DOHH2 (cell line): Measurements from ENCODE around the gene SLC44A2.
A peak's percentile ranks its signal among the peaks of the same experiment; 100 is the strongest.

Source experiments
- H3F3A ChIP-seq: fragments of 200-600 bp; sonication (generic), shearing (Covaris generic); 2 replicates; pipeline ENCODE4 v1.6.0; 2016; ENCODE audit warnings: antibody characterized with exemption, mild to moderate bottlenecking; ENCODE audit not compliant: control insufficient read depth, insufficient read depth
- H3K27ac ChIP-seq: fragments of 200-600 bp; sonication (generic); 2 replicates; pipeline ENCODE4 v1.5.1; 2014; ENCODE audit warnings: low read depth, mild to moderate bottlenecking, low read length, moderate library complexity
- H3K27me3 ChIP-seq: fragments of 200-600 bp; sonication (generic); 2 replicates; pipeline ENCODE4 v1.6.1; 2014; ENCODE audit warnings: mild to moderate bottlenecking, low read length, mixed read lengths; ENCODE audit not compliant: control insufficient read depth
- H3K36me3 ChIP-seq: fragments of 200-600 bp; sonication (generic); 2 replicates; pipeline ENCODE4 v1.6.1; 2014; ENCODE audit warnings: mild to moderate bottlenecking, low read length, moderate library complexity, mixed read lengths; ENCODE audit not compliant: control insufficient read depth
- H3K4me1 ChIP-seq: fragments of 200-600 bp; sonication (generic); 2 replicates; pipeline ENCODE4 v1.6.1; 2014; ENCODE audit warnings: mild to moderate bottlenecking, low read length, mixed read lengths; ENCODE audit not compliant: control insufficient read depth
- H3K4me2 ChIP-seq: fragments of 200-600 bp; sonication (generic); 2 replicates; pipeline ENCODE4 v1.6.0; 2014; ENCODE audit warnings: mild to moderate bottlenecking, low read length, moderate library complexity
- H3K4me3 ChIP-seq: fragments of 200-600 bp; sonication (generic); 2 replicates; pipeline ENCODE4 v1.5.1; 2014; ENCODE audit warnings: mild to moderate bottlenecking, low read length, mixed read lengths
- H3K79me2 ChIP-seq: fragments of 200-600 bp; sonication (generic); 2 replicates; pipeline ENCODE4 v1.6.1; 2014; ENCODE audit warnings: mild to moderate bottlenecking, low read length, mixed read lengths; ENCODE audit not compliant: control insufficient read depth
- H3K9me2 ChIP-seq: fragments of 200-600 bp; sonication (generic); replicated peaks from 2 replicates; pipeline ENCODE4 v1.6.1; 2014; ENCODE audit warnings: mild to moderate bottlenecking, low read length, mixed read lengths; ENCODE audit not compliant: control insufficient read depth
- H3K9me3 ChIP-seq: fragments of 200-600 bp; sonication (generic); 2 replicates; pipeline ENCODE4 v1.6.1; 2014; ENCODE audit warnings: antibody characterized with exemption, low read length, mixed read lengths; ENCODE audit not compliant: control insufficient read depth, insufficient read depth
- H4K20me1 ChIP-seq: fragments of 200-600 bp; sonication (generic); 2 replicates; pipeline ENCODE4 v1.6.0; 2014; ENCODE audit warnings: low read depth, mild to moderate bottlenecking, antibody characterized with exemption, low read length, moderate library complexity; ENCODE audit not compliant: control insufficient read depth, insufficient read depth
- EZH2phosphoT487 ChIP-seq: fragments of 200-600 bp; sonication (generic); IDR thresholded peaks from 2 replicates; pipeline ENCODE4 v1.6.1; 2017; ENCODE audit warnings: borderline replicate concordance, mild to moderate bottlenecking, antibody characterized with exemption, low read length, moderate library complexity, mixed read lengths
- TF ChIP-seq, protein P1 (sequence below): fragments of 200-600 bp; sonication (generic); IDR thresholded peaks from one replicate; pipeline ENCODE4 v1.5.1; 2014; ENCODE audit warnings: antibody characterized with exemption, mild to moderate bottlenecking, low read depth, low read length; ENCODE audit not compliant: poor library complexity, severe bottlenecking

The SLC44A2 gene

DNA sequence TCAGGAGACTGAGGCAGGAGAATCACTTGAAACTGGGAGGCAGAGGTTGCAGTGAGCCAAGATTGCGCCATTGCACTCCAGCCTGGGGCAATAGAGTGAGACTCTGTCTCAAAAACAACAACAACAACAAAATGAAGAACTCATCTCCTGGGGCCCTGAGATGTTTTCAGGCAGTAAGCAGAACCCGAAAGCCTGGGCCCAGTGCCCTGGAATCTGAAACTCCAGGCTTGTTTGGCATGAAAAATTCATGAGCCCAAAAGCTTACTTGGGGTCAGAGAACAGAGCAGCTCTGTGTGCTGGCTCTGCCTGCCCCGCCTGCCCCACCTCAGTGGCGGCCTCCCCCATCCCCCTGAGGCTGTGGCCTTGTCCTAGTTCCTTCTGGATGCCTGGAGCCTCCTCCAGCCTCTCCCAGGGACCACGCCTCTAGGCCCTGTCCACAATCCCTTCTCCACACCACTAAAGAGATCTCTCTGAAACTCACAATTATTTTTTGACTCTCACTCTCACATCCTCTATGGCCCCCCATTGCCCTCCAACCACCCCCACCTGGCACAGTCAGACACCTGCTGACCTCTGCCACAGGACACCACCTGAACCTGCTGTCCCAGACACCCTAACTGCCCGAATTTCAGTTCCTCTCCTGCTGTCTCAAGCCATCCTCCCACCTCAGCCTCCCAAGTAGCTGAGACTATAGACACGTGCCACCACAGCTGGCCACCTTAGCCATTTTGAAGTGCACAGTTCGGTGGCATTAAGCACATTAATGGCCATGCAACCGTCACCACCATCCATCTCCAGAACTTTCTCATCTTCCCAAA is 31.3 kb upstream of the SLC44A2 start:
- H3K9me2 ChIP-seq: no peaks in the 10 kb centered on the region
- no peaks in the 10 kb centered on the region for H3K36me3 ChIP-seq
- peak overlapping the region; percentile 25 for H3K27ac ChIP-seq
- H3K4me3 ChIP-seq: peak overlapping the region; percentile 18
- no peaks in the 10 kb centered on the region for H3K79me2 ChIP-seq
- no peaks in the 10 kb centered on the region for H4K20me1 ChIP-seq
- peak overlapping the region; percentile 46 for H3K4me2 ChIP-seq
- no peak for TF ChIP-seq EZH2phosphoT487
- TF ChIP-seq, protein P1, sequence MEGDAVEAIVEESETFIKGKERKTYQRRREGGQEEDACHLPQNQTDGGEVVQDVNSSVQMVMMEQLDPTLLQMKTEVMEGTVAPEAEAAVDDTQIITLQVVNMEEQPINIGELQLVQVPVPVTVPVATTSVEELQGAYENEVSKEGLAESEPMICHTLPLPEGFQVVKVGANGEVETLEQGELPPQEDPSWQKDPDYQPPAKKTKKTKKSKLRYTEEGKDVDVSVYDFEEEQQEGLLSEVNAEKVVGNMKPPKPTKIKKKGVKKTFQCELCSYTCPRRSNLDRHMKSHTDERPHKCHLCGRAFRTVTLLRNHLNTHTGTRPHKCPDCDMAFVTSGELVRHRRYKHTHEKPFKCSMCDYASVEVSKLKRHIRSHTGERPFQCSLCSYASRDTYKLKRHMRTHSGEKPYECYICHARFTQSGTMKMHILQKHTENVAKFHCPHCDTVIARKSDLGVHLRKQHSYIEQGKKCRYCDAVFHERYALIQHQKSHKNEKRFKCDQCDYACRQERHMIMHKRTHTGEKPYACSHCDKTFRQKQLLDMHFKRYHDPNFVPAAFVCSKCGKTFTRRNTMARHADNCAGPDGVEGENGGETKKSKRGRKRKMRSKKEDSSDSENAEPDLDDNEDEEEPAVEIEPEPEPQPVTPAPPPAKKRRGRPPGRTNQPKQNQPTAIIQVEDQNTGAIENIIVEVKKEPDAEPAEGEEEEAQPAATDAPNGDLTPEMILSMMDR: no peak
- H3K9me3 ChIP-seq: no peaks in the 10 kb centered on the region
- peaks cover 6% of the 10 kb centered on the region; the same call in 1 of the 2 replicates for H3K27me3 ChIP-seq
- peaks cover 52% of the 10 kb centered on the region for H3K4me1 ChIP-seq
- 0 out of 2 replicates have a peak, but pooled peaks cover 5% of the 10 kb centered on the region for H3F3A ChIP-seq

DNA sequence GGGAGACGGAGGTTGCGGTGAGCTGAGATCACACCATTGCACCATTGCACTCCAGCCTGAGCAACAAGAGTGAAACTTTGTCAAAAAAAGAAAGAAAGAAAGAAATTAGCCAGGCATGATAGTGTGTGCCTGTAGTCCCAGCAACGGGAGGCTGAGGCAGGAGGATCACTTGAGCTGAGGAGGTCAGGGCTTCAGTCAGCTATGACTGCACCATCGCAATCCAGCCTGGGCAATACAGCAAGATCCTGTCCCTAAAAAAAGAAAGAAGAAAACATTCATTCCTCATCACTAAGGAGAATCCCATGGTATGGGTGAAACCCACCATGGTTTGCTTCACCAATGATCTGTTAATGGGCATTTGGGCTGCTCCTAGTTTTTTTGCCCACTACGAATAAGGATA is 25.2 kb upstream of the SLC44A2 start:
- Histone ChIP-seq H3K4me2 (no peak overlapping the region), H3K9me2 (no peaks in the 10 kb centered on the region), H3K27me3 (peaks cover 19% of the 10 kb centered on the region), H3K9me3 (no peaks in the 10 kb centered on the region), H3K4me1 (peaks cover 42% of the 10 kb centered on the region), H3K79me2 (peaks cover 28% of the 10 kb centered on the region), H3K36me3 (peaks cover 12% of the 10 kb centered on the region; the same call in 1 of the 2 replicates), H4K20me1 (no peaks in the 10 kb centered on the region), H3F3A (peaks cover 18% of the 10 kb centered on the region), H3K4me3 (no peak overlapping the region), H3K27ac (no peak overlapping the region)
- TF ChIP-seq, protein P1: no peak
- TF ChIP-seq EZH2phosphoT487: no peak

DNA sequence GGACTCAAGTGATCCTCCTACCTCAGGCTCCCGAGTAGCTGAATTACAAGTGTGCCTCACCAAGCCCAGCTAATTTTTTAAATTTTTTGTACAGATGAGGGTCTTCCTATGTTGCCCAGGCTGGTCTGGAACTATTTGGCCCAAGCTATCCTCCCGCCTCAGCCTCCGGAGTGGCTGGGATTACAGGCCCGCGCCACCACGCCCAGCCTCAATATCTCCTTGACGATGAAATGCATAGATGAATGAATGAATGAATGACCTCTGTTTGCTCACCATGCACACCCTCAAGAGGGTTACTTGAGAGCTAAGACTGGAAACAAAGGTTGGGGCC is 23.4 kb upstream of the SLC44A2 start:
- Histone ChIP-seq H3K4me2 (peak overlapping the region; percentile 51), H3K27ac (no peak overlapping the region), H3K79me2 (peaks cover 44% of the 10 kb centered on the region), H3K9me2 (no peaks in the 10 kb centered on the region), H3K36me3 (peaks cover 12% of the 10 kb centered on the region; the same call in 1 of the 2 replicates), H3K27me3 (peaks cover 15% of the 10 kb centered on the region), H3K4me1 (peaks cover 25% of the 10 kb centered on the region), H3K9me3 (no peaks in the 10 kb centered on the region), H4K20me1 (no peaks in the 10 kb centered on the region), H3K4me3 (peak overlapping the region; percentile 32; the same call in 1 of the 2 replicates), H3F3A (peaks cover 18% of the 10 kb centered on the region)
- TF ChIP-seq EZH2phosphoT487: no peak
- TF ChIP-seq, protein P1: no peak
